ENCODE measurements around the gene MAGI1.

DNA sequence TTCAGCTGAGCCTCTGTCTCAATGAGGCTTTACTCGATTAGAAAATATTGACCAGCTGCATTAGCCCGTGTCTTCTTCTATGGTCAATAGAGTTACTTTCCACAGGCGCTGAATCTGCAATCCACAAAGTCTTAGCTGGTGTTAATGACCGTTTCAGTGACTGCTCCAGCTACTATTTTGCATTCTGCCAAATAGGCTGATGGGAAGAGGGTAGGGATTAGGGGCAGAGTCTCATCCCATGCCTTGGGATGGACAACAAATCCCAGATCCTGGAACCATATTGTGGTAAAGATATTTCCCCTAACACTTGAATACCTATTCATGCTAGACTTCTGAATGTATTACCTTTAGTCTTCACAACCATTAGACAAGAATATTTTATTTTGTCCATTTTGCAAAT lies 29.5 kb upstream of the MAGI1 start:
- TF ChIP-seq POLR2AphosphoS5 (IDR thresholded peaks at IDR 0.05) (no peak), POLR2A (IDR thresholded peaks at IDR 0.05) (no peak), EP300 (IDR thresholded peaks at IDR 0.05) (no peak)
- TF ChIP-seq, protein P1, sequence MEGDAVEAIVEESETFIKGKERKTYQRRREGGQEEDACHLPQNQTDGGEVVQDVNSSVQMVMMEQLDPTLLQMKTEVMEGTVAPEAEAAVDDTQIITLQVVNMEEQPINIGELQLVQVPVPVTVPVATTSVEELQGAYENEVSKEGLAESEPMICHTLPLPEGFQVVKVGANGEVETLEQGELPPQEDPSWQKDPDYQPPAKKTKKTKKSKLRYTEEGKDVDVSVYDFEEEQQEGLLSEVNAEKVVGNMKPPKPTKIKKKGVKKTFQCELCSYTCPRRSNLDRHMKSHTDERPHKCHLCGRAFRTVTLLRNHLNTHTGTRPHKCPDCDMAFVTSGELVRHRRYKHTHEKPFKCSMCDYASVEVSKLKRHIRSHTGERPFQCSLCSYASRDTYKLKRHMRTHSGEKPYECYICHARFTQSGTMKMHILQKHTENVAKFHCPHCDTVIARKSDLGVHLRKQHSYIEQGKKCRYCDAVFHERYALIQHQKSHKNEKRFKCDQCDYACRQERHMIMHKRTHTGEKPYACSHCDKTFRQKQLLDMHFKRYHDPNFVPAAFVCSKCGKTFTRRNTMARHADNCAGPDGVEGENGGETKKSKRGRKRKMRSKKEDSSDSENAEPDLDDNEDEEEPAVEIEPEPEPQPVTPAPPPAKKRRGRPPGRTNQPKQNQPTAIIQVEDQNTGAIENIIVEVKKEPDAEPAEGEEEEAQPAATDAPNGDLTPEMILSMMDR (IDR thresholded peaks at IDR 0.05): no peak
